Measurements from ENCODE around the gene STAT1. TPM values are rescaled to one million over a fixed set of nuclear protein-coding genes. Genes with fewer than 3 reads are reported as not detected.

STAT1 gene
- 116 and 132 TPM in 2 replicates for total RNA-seq

DNA sequence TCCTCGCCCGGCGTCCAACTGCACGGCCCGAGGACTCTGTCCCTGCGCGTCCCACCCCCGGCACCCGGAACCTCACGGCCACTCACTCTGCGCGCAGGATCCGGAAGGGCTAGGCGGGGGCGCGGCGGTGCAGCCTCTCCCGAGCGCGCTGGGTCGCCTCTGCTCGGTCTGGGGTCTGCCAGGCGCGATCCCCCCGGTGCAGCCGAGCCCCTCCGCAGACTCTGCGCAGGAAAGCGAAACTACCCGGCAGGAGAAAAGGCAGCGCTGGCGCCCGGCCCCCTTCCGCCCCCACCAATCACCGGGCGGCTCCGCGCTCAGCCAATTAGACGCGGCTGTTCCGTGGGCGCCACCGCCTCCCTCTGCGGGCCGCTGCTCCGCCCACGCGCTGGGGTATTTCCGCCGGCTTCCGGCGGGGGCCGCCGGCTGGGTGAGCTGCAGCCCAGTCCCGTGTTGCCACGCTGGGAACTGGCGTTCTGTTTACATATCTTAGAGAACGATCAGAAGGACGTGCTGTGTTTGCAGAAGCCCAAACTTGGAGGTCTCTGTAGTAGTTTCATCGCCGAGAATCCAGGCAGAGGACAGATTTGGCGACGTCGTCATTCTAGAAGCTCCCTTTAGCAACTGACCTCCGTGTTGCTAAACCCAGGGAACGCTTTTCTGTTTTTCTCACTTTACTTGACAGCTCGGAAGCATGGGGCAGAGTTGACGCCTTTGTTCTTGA, at the start of gene STAT1:
TSS of gene STAT1 (minus strand) at position 240 of the 721 bp plus-strand sequence. CDS start 4,168 bp downstream, outside the sequence.
- peak within 1 kb of the TSS; percentile 66 for H3K4me3 ChIP-seq (ENCODE audit: low read depth, low read length)
- peak; percentile 96 for DNase-seq (ENCODE audit: low read depth)
- TF ChIP-seq, protein P1, sequence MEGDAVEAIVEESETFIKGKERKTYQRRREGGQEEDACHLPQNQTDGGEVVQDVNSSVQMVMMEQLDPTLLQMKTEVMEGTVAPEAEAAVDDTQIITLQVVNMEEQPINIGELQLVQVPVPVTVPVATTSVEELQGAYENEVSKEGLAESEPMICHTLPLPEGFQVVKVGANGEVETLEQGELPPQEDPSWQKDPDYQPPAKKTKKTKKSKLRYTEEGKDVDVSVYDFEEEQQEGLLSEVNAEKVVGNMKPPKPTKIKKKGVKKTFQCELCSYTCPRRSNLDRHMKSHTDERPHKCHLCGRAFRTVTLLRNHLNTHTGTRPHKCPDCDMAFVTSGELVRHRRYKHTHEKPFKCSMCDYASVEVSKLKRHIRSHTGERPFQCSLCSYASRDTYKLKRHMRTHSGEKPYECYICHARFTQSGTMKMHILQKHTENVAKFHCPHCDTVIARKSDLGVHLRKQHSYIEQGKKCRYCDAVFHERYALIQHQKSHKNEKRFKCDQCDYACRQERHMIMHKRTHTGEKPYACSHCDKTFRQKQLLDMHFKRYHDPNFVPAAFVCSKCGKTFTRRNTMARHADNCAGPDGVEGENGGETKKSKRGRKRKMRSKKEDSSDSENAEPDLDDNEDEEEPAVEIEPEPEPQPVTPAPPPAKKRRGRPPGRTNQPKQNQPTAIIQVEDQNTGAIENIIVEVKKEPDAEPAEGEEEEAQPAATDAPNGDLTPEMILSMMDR (IDR thresholded peaks at IDR 0.05; ENCODE audit: insufficient read depth, low read depth, low read length): no peak

DNA sequence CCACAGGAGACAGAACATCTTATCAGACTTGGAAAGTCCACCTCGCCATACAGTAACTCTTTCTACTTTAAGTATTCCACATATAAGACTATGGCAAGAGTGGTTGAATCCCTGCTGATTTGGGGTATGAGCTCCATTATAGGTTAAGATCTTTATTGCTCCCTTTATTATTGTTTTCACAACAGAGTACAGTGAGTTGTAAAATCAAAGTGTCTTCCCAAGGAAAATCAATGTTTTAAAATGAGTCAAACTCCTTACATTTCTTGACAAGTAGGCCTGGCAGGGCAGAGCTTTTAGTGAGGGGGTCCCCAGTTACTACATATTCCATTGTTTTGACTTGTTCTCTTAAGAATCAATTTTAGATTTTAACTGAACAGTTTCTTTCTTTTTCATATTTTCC, 49.6 kb upstream of the STAT1 start:
- TF ChIP-seq, protein P1 (IDR thresholded peaks at IDR 0.05; ENCODE audit: insufficient read depth, low read depth, low read length): no peak
- no peak for DNase-seq (ENCODE audit: low read depth)
- H3K4me3 ChIP-seq (ENCODE audit: low read depth, low read length): no peak overlapping the region

DNA sequence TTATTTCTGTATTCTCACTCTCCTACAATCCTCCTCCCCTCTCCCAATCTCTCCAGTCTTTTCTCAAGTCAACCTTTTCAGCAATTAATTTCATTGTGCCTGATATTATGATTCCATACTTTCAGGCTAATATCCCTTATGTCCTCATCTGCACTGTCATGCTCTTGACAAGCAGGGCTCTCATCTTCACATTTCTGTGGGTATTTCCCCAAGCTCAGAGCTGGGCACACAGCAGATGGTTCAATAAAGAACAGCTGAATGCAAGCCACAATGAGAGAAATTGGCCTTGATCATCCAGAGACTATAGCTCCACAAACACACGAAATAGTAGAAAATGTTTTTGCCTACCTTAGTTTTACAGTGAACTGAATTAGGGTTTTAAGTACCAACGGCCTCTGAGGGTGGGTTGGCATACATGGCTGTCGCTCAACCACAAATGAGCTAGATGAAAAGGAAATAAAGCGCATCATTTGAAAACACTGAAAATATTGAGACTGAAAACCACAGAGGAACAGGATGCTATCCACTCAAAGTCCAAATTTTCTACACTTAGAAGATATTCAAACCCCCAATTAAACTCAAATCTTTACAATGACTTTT, 47.5 kb upstream of the STAT1 start:
- TF ChIP-seq, protein P1 (IDR thresholded peaks at IDR 0.05; ENCODE audit: insufficient read depth, low read depth, low read length): no peak
- DNase-seq (ENCODE audit: low read depth): no peak
- H3K4me3 ChIP-seq (ENCODE audit: low read depth, low read length): no peak overlapping the region

DNA sequence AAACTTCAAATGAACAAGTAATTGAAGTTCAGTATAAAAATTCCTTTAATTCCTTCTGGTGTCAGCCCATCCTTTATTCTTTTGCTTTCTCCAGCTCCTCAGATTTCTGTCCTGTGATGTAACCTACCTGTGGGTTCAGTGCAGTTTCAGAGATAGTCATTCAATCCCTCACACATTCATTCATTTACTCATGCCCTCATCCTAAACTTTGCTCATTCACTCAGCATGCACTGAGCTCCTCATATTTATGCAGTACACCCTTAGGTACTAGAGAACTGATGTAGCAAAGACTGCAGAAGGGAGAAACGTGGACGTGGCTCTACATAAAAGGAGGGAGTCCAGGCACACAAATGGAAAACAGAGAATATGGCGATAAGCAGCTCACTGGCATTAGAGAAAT, 45.3 kb upstream of the STAT1 start:
- no peak for DNase-seq (ENCODE audit: low read depth)
- TF ChIP-seq, protein P1 (IDR thresholded peaks at IDR 0.05; ENCODE audit: insufficient read depth, low read depth, low read length): no peak

DNA sequence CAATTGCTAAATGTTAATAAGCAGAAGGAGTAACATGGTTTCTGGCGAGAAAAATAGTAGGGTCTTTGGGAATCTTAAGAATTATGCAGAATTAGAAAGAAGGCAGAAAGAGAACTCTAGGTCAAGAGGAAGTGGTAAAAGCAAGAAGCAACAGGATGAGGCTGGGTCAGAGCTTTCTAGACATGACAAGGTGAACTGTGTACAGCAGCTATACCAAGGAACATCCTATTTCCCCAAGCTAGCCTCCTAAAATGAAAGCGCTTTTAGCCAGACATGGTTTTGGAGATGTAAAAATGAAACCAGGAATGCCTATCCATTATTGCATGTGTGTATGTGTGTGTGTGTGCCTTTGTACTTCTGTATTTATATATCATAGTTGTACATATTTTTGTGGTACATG, 42.3 kb upstream of the STAT1 start:
- H3K4me3 ChIP-seq (ENCODE audit: low read depth, low read length): no peak overlapping the region
- TF ChIP-seq, protein P1 (IDR thresholded peaks at IDR 0.05; ENCODE audit: insufficient read depth, low read depth, low read length): no peak
- DNase-seq (ENCODE audit: low read depth): no peak

More for the DNA sequence above, 45.3 kb upstream of the STAT1 start:
- no peak overlapping the region for H3K4me3 ChIP-seq (ENCODE audit: low read depth, low read length)

DNA sequence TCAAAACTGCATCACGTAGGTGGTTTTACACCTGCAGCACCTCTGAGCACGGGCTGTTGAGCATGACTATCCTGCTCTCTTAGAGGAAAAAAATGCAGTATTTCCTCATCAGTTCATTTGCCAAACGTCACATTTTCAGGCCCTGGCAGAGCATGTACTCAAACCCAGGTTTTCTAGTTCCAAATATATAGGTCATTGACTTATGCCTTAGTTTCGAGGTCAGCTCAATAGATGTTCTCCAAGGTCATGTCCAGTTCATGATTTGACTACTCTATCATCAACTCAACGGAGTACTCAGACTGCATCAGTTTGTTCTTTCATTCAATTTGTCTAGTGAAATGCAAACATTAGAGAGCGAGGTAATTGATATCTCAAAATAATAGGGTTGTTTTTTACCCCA, 39.3 kb upstream of the STAT1 start:
- TF ChIP-seq, protein P1 (IDR thresholded peaks at IDR 0.05; ENCODE audit: insufficient read depth, low read depth, low read length): no peak
- no peak for DNase-seq (ENCODE audit: low read depth)
- H3K4me3 ChIP-seq (ENCODE audit: low read depth, low read length): no peak overlapping the region
